MCF 10A (cell line): Measurements from ENCODE around the gene PPP2R5A. TPM values are rescaled to one million over a fixed set of nuclear protein-coding genes. Genes with fewer than 3 reads are reported as not detected.
A peak's percentile ranks its signal among the peaks of the same experiment; 100 is the strongest.

Experiments
- BruUV-seq: library from RNA; stranded (reverse); fragments of 400-500 nt; replicated peaks from 2 replicates; lab custom pipeline; 2021; lab: Mats Ljungman, UMichigan
- CTCF ChIA-PET: fragments of 300-600 bp; sonication (Branson Sonifier 250); formaldehyde crosslinking; extraction: SDS; loops from one replicate; lab custom pipeline; 2021; ENCODE audit warnings: antibody characterized with exemption, inconsistent platforms; lab: Yijun Ruan, JAX
- POLR2A ChIA-PET: fragments of 300-600, 350-650 bp; sonication (Branson Sonifier 250); formaldehyde crosslinking; extraction: SDS; loops from one replicate; lab custom pipeline; 2020; ENCODE audit warnings: antibody characterized with exemption, inconsistent platforms; lab: Yijun Ruan, JAX
- DNase-seq: peaks from one replicate; pipeline ENCODE4 v3.0.0-alpha.2; 2018; ENCODE audit not compliant: unreplicated experiment
- H3K27ac Mint-ChIP-seq: one replicate; pipeline ENCODE4 v1.8.0; 2022; ENCODE audit warnings: mild to moderate bottlenecking, low read depth, mixed read lengths; ENCODE audit not compliant: unreplicated experiment
- H3K27me3 Mint-ChIP-seq: one replicate; pipeline ENCODE4 v1.8.0; 2022; ENCODE audit warnings: mixed read lengths; ENCODE audit not compliant: insufficient read depth, unreplicated experiment
- H3K36me3 Mint-ChIP-seq: one replicate; pipeline ENCODE4 v1.8.0; 2022; ENCODE audit warnings: mild to moderate bottlenecking, moderate library complexity, mixed read lengths; ENCODE audit not compliant: insufficient read depth, unreplicated experiment
- H3K4me1 Mint-ChIP-seq: one replicate; pipeline ENCODE4 v1.8.0; 2022; ENCODE audit warnings: mixed read lengths; ENCODE audit not compliant: insufficient read depth, unreplicated experiment
- H3K4me3 Mint-ChIP-seq: one replicate; pipeline ENCODE4 v1.8.0; 2022; ENCODE audit warnings: mild to moderate bottlenecking, moderate library complexity, mixed read lengths; ENCODE audit not compliant: unreplicated experiment
- H3K9me3 Mint-ChIP-seq: one replicate; pipeline ENCODE4 v1.8.0; 2022; ENCODE audit warnings: mixed read lengths; ENCODE audit not compliant: unreplicated experiment
- CTCF ChIP-seq: fragments of 200-600 bp; IDR thresholded peaks from one replicate; pipeline ENCODE4 v1.8.0; 2022; ENCODE audit warnings: antibody characterized with exemption, mild to moderate bottlenecking; ENCODE audit not compliant: unreplicated experiment
- intact Hi-C: fragments of 100-400 bp; cut with micrococcal nuclease; formaldehyde crosslinking; loops from 2 replicates; pipeline ENCODE4 v1.14.1; 2022
- total RNA-seq: library from RNA; stranded (reverse); gene quantifications from 2 replicates; pipeline ENCODE4 v1.2.3, GENCODE V29; 2022

PPP2R5A gene
- total RNA-seq, 1 experiment from 2014 or later = 38.6 TPM

GRCh38 chr1:212237651-212238050 is 47.6 kb upstream of the PPP2R5A start:
- no peak overlapping the region for H3K27ac Mint-ChIP-seq
- ChIA-PET POLR2A (interaction anchor here (0.8 to 1.7 kb wide), 5 partner anchors 18 to 52 kb away, joined by 3 to 9 read pairs (median 3); no protein-coding TSS in a partner anchor), CTCF (interaction anchor here (0.6 to 4.2 kb wide), 15 partner anchors 10 to 175 kb away, joined by 3 to 40 read pairs (median 4); no protein-coding TSS in a partner anchor)
- no peaks in the 10 kb centered on the region for H3K9me3 Mint-ChIP-seq
- H3K27me3 Mint-ChIP-seq = no peaks in the 10 kb centered on the region
- peaks cover 11% of the 10 kb centered on the region for H3K4me1 Mint-ChIP-seq
- intact Hi-C loops = no loop called here
- no peak overlapping the region for H3K4me3 Mint-ChIP-seq
- no peaks in the 10 kb centered on the region for H3K36me3 Mint-ChIP-seq
- DNase-seq = peak; percentile 78
- no TSS peak for BruUV-seq
- TF ChIP-seq CTCF = no peak

- BruUV-seq = no TSS peak
- POLR2A ChIA-PET = interaction anchor here (0.6 to 1.7 kb wide), 8 partner anchors 13 to 317 kb away, joined by 3 to 9 read pairs (median 3); no protein-coding TSS in a partner anchor
- intact Hi-C loops = no loop called here
- DNase-seq = no peak
- H3K4me3 Mint-ChIP-seq = no peak overlapping the region
- H3K4me1 Mint-ChIP-seq = peaks cover 11% of the 10 kb centered on the region
- H3K9me3 Mint-ChIP-seq = no peaks in the 10 kb centered on the region
- no peak for TF ChIP-seq CTCF
- H3K27ac Mint-ChIP-seq = no peak overlapping the region
- no peaks in the 10 kb centered on the region for H3K36me3 Mint-ChIP-seq
- no peaks in the 10 kb centered on the region for H3K27me3 Mint-ChIP-seq
- CTCF ChIA-PET = interaction anchor here (0.7 to 3.6 kb wide), 7 partner anchors 20 to 210 kb away, joined by 3 to 23 read pairs (median 4); no protein-coding TSS in a partner anchor
These were observed 46.7 kb upstream of the PPP2R5A start for GRCh38 chr1:212238552-212238951.

GRCh38 chr1:212241501-212241900 is 43.7 kb upstream of the PPP2R5A start:
- no peak overlapping the region for H3K27ac Mint-ChIP-seq
- POLR2A ChIA-PET = interaction anchor here (3.0 kb wide), 1 partner anchor 19 kb away, joined by 8 read pairs; no protein-coding TSS in a partner anchor
- CTCF ChIA-PET = interaction anchor here (0.7 to 1.9 kb wide), 3 partner anchors 28 to 215 kb away, joined by 3 to 9 read pairs (median 3); no protein-coding TSS in a partner anchor
- H3K9me3 Mint-ChIP-seq = no peaks in the 10 kb centered on the region
- H3K36me3 Mint-ChIP-seq = no peaks in the 10 kb centered on the region
- TF ChIP-seq CTCF = no peak
- DNase-seq = no peak
- no TSS peak for BruUV-seq
- H3K4me3 Mint-ChIP-seq = no peak overlapping the region
- no peaks in the 10 kb centered on the region for H3K27me3 Mint-ChIP-seq
- H3K4me1 Mint-ChIP-seq = no peaks in the 10 kb centered on the region
- intact Hi-C loops = no loop called here

- Mint-ChIP-seq H3K9me3 (no peaks in the 10 kb centered on the region), H3K4me1 (no peaks in the 10 kb centered on the region), H3K27ac (no peak overlapping the region), H3K36me3 (no peaks in the 10 kb centered on the region), H3K27me3 (no peaks in the 10 kb centered on the region), H3K4me3 (no peak overlapping the region)
- intact Hi-C loops = no loop called here
- no peak for DNase-seq
- no peak for TF ChIP-seq CTCF
- BruUV-seq = no TSS peak
- ChIA-PET POLR2A (interaction anchor here (3.0 kb wide), 1 partner anchor 19 kb away, joined by 8 read pairs; no protein-coding TSS in a partner anchor), CTCF (interaction anchor here (0.7 to 1.9 kb wide), 3 partner anchors 29 to 215 kb away, joined by 3 to 9 read pairs (median 3); no protein-coding TSS in a partner anchor)
These were observed 43.3 kb upstream of the PPP2R5A start for GRCh38 chr1:212241957-212242287.
